MM.1S (cell line): ENCODE results near the gene LAMC3.

Experiments used
- DNase-seq: peaks from one replicate; pipeline ENCODE4 v3.0.0-alpha.2; 2015
- H2AFZ ChIP-seq: fragments of 300-600 bp; sonication (generic); 2 replicates; pipeline ENCODE4 v1.6.0; 2016; ENCODE audit warnings: antibody characterized with exemption, low read length
- H3F3A ChIP-seq: fragments of 300-600 bp; sonication (generic); 2 replicates; pipeline ENCODE4 v1.6.1; 2016; ENCODE audit warnings: mild to moderate bottlenecking, antibody characterized with exemption, low read length, moderate library complexity, mixed read lengths; ENCODE audit not compliant: insufficient read depth
- H3K27ac ChIP-seq: fragments of 300-600 bp; sonication (generic); 2 replicates; pipeline ENCODE4 v1.5.1; 2016; ENCODE audit warnings: mild to moderate bottlenecking, low read length
- H3K27me3 ChIP-seq: fragments of 300-600 bp; sonication (generic); replicated peaks from 2 replicates; pipeline ENCODE4 v1.6.0; 2016; ENCODE audit warnings: low read length; ENCODE audit not compliant: insufficient read depth
- H3K36me3 ChIP-seq: fragments of 300-600 bp; sonication (generic); replicated peaks from 2 replicates; pipeline ENCODE4 v1.6.1; 2016; ENCODE audit warnings: mild to moderate bottlenecking, low read length, mixed read lengths; ENCODE audit not compliant: insufficient read depth
- H3K4me1 ChIP-seq: fragments of 300-600 bp; sonication (generic); 2 replicates; pipeline ENCODE4 v1.6.1; 2016; ENCODE audit warnings: low read length, mixed read lengths
- H3K4me2 ChIP-seq: fragments of 300-600 bp; sonication (generic); 2 replicates; pipeline ENCODE4 v1.6.0; 2016; ENCODE audit warnings: low read depth, low read length
- H3K4me3 ChIP-seq: fragments of 300-600 bp; sonication (generic); 2 replicates; pipeline ENCODE4 v1.5.1; 2016; ENCODE audit warnings: low read length, mixed read lengths
- H3K79me2 ChIP-seq: fragments of 300-600 bp; sonication (generic); 2 replicates; pipeline ENCODE4 v1.6.1; 2016; ENCODE audit warnings: mixed run types, low read length, mixed read lengths
- H3K9ac ChIP-seq: fragments of 300-600 bp; sonication (generic); 2 replicates; pipeline ENCODE4 v1.6.1; 2016; ENCODE audit warnings: low read length, mixed read lengths
- H3K9me2 ChIP-seq: fragments of 300-600 bp; sonication (generic); replicated peaks from 2 replicates; pipeline ENCODE4 v1.6.1; 2016; ENCODE audit warnings: mild to moderate bottlenecking, low read length, mixed read lengths; ENCODE audit not compliant: insufficient read depth
- H3K9me3 ChIP-seq: fragments of 300-600 bp; sonication (generic); replicated peaks from 2 replicates; pipeline ENCODE4 v1.6.1; 2016; ENCODE audit warnings: mild to moderate bottlenecking, low read length, mixed read lengths; ENCODE audit not compliant: insufficient read depth
- H4K20me1 ChIP-seq: fragments of 300-600 bp; sonication (generic); 2 replicates; pipeline ENCODE4 v1.6.1; 2016; ENCODE audit warnings: mild to moderate bottlenecking, low read length, moderate library complexity, mixed read lengths; ENCODE audit not compliant: insufficient read depth
- EZH2 ChIP-seq: fragments of 300-600 bp; sonication (generic); optimal IDR thresholded peaks from 2 replicates; pipeline ENCODE3; 2017; ENCODE audit warnings: low read depth, mild to moderate bottlenecking, antibody characterized with exemption, low read length, mixed read lengths
- EZH2phosphoT487 ChIP-seq: fragments of 300-600 bp; sonication (generic); IDR thresholded peaks from 2 replicates; pipeline ENCODE4 v1.6.1; 2018; ENCODE audit warnings: antibody characterized with exemption, low read length
- TF ChIP-seq, protein P1 (sequence below): fragments of 300-600 bp; sonication (generic); IDR thresholded peaks from 2 replicates; pipeline ENCODE4 v1.5.1; 2016; ENCODE audit warnings: antibody characterized with exemption, low read length, mixed read lengths

The LAMC3 gene

DNA sequence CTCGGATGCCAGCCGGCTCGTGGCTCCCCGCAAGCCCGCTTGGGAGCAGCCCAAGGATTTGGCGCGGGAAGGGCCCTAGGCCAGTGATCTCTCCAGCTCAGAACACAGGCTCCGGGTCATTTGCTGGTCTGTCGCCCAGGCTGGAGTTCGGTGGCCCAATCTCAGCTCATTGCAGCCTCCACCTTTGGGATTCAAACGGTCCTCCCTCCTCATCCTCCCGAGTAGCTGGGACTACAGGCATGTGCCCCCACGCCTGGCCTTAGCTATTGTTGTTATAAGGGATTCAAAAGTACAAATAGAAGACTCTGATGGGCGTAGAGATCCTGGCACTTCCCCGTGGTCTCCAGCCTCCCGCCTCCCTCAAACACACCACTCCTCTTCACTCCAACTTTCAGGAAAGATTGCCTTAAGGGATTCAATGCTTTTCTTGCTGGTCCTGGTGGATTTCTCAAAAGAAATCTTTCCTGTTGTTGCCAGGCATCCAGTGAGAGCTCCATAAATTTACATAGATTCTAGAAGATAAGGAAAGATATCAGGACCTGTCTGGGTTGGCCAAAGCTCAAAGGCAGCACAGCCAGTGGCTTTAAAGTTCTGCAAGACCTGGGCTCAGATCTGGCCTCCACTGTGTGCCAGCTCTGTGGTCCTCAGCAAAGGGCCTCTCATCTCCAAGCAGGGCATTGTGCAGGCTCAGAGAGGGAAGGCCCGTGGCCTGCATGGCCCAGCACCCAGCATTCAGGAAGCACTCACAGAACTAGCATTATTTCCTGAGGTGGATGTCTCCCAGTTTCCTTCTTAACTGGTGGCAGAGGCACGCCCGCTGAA, 88.4 kb downstream of the LAMC3 start:
- Histone ChIP-seq H3K4me2 (peak overlapping the region; percentile 45; the same call in 1 of the 2 replicates), H3K79me2 (no peaks in the 10 kb centered on the region), H3K4me1 (peaks cover 4% of the 10 kb centered on the region; the same call in 1 of the 2 replicates), H3F3A (no peaks in the 10 kb centered on the region), H3K9me2 (no peaks in the 10 kb centered on the region), H3K9me3 (no peaks in the 10 kb centered on the region), H3K36me3 (no peaks in the 10 kb centered on the region), H4K20me1 (no peaks in the 10 kb centered on the region), H3K27me3 (peaks cover 64% of the 10 kb centered on the region), H3K9ac (no peak overlapping the region), H3K27ac (no peak overlapping the region), H3K4me3 (no peak overlapping the region), H2AFZ (no peak overlapping the region)
- no peak for DNase-seq
- TF ChIP-seq EZH2phosphoT487 (no peak), EZH2 (no peak)
- TF ChIP-seq, protein P1, sequence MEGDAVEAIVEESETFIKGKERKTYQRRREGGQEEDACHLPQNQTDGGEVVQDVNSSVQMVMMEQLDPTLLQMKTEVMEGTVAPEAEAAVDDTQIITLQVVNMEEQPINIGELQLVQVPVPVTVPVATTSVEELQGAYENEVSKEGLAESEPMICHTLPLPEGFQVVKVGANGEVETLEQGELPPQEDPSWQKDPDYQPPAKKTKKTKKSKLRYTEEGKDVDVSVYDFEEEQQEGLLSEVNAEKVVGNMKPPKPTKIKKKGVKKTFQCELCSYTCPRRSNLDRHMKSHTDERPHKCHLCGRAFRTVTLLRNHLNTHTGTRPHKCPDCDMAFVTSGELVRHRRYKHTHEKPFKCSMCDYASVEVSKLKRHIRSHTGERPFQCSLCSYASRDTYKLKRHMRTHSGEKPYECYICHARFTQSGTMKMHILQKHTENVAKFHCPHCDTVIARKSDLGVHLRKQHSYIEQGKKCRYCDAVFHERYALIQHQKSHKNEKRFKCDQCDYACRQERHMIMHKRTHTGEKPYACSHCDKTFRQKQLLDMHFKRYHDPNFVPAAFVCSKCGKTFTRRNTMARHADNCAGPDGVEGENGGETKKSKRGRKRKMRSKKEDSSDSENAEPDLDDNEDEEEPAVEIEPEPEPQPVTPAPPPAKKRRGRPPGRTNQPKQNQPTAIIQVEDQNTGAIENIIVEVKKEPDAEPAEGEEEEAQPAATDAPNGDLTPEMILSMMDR = no peak

DNA sequence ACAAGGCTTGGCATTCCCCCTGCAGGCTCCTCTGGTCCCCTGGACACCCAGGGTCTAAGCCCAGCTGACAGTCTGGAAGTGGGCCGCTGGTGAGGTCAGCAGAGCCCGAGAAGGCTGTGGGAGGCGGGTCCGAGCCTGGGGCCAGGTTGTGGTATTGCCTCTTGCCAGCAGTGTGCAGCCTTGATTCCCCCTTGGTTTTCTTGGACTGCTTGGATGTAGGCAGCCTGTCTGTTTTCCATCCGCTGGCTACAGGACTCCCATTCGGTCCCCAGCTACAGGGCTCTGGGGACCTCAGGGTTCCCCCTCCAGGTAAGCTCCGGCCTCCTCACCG, 88.9 kb downstream of the LAMC3 start:
- H3K36me3 ChIP-seq = no peaks in the 10 kb centered on the region
- H3K9me2 ChIP-seq = no peaks in the 10 kb centered on the region
- no peak overlapping the region for H3K4me3 ChIP-seq
- H3K27ac ChIP-seq = no peak overlapping the region
- H4K20me1 ChIP-seq = no peaks in the 10 kb centered on the region
- peaks cover 58% of the 10 kb centered on the region for H3K27me3 ChIP-seq
- H3K9me3 ChIP-seq = no peaks in the 10 kb centered on the region
- no peak overlapping the region for H3K9ac ChIP-seq
- no peak overlapping the region for H2AFZ ChIP-seq
- no peak overlapping the region for H3K4me2 ChIP-seq
- TF ChIP-seq, protein P1 = no peak
- TF ChIP-seq EZH2 (no peak), EZH2phosphoT487 (no peak)
- no peak for DNase-seq
- no peaks in the 10 kb centered on the region for H3F3A ChIP-seq
- H3K4me1 ChIP-seq = peaks cover 4% of the 10 kb centered on the region; the same call in 1 of the 2 replicates
- no peaks in the 10 kb centered on the region for H3K79me2 ChIP-seq

DNA sequence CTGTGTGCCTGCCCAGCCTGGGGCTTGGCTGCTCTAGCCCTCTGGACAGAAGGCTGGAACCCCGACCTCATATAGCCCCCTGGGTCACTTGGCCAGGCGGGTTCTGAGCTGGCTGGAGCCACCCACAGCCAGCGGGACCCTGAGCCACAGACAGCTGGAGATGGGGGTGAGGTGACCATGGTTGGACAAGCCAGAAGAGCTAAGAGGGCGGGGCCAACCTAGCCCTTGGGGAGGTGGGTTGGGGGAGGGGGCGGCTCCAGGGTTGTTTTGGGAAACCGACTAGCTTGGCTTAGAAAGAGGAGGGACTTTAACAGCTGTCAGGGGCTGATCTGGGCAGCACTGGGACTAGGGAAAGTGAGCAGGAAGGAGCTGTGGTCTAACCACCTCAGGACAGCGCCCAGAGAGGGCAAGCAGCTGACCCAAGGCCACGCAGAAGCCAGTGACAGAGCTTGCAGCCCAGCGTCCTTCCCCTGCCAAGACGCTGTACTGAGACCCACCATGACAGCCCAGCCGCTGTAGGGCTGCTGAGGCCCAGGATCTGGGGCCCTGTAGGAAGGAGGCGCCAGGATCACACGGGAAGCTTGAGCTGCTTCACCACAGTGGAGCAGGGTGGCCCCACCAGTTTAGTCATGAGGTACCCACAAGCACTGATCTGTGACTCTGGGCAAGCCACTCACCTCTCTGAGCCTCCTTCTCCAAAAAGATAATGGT, 89.6 kb downstream of the LAMC3 start:
- TF ChIP-seq EZH2 (no peak), EZH2phosphoT487 (no peak)
- TF ChIP-seq, protein P1 = no peak
- Histone ChIP-seq H3K27me3 (peaks cover 53% of the 10 kb centered on the region), H3K4me3 (no peak overlapping the region), H3K9ac (no peak overlapping the region), H3K4me1 (peaks cover 4% of the 10 kb centered on the region; the same call in 1 of the 2 replicates), H3K36me3 (no peaks in the 10 kb centered on the region), H4K20me1 (no peaks in the 10 kb centered on the region), H3K79me2 (no peaks in the 10 kb centered on the region), H3K27ac (no peak overlapping the region), H2AFZ (no peak overlapping the region), H3K4me2 (no peak overlapping the region), H3K9me3 (no peaks in the 10 kb centered on the region), H3F3A (no peaks in the 10 kb centered on the region), H3K9me2 (no peaks in the 10 kb centered on the region)
- DNase-seq = no peak
